Hippocampal formation (tissue), 2 donors: Measurements from ENCODE around the gene LRCH1.

Source experiments
- DNase-seq, 2 donors: peaks; one replicate each; lab custom pipeline; 2025; lab: John Stamatoyannopoulos, UW

LRCH1 gene

DNA sequence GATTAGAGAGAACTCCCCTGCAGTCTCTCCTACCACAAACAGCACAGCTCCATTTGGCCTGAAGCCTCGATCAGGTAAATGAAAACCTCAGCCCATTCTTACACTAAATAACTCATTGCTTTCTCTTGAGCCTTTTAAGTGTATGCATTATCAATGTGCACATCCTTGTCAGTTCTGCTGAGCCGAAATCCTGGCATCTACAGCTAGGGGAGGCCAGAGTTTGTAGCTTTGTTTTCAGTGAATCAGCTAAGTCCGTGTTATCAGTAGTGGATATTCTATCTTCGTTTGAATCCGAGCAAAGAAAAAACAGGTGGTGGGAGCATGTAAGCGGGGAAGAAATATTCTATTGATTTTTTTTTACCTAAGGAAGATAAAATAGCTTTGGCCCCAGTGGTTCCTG, 159.6 kb downstream of the LRCH1 start:
- no peak for DNase-seq

DNA sequence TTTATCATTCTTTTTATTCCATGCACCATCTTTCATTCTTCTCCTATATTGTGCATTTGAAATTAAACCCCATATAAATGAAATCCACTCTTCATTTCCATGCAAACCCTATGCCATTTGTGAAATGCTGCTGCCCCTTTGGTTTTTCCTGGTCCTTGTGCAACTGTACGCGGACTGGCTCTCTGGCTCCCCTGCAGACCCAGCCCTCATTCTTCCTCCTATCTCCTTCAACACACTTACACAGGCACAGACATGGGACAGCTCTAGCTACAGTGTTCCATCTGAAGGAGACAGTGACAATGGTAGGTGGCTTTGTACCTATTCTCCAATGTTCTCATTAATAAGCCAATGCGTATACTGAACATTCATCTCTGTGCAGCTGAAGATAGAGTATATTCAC, 162.4 kb downstream of the LRCH1 start:
- no peak for DNase-seq

DNA sequence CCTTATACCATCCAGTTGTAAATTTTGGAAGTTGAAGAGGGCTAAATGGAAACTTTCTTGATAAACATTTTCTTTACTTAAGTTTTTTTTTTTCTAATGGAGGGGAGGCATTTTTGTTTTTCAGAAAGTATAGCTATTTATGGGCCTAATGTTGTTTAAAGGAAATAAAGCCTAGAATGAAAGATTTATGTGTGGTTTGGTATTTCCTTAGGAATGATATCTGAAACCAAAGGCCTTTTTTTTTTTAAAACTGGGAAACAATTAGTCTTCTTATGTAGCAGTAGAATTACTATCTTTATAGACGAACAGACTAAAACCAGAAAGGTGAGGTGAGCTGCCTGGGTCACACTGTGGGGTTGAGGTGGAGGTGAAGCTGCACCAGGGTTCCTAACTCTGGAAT, 163.9 kb downstream of the LRCH1 start:
- no peak for DNase-seq

DNA sequence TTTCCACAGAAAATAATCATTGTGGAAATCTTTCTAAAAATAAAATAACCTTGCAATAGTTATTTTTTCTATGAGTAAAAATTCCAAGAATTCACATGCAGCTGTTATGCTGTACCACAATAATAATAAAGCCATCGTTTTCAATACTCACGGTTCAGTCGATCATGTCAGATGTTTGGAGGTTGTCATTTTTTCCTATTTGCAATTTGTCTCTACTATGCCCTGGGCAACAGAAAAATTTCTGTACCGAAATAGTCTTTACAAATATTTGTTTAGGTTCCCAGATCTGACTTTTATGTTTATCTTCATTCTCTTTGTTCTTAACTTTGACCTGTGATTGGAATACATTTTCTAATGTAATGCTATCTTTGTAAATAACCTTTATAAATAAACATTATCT, 164.3 kb downstream of the LRCH1 start:
- no peak for DNase-seq

DNA sequence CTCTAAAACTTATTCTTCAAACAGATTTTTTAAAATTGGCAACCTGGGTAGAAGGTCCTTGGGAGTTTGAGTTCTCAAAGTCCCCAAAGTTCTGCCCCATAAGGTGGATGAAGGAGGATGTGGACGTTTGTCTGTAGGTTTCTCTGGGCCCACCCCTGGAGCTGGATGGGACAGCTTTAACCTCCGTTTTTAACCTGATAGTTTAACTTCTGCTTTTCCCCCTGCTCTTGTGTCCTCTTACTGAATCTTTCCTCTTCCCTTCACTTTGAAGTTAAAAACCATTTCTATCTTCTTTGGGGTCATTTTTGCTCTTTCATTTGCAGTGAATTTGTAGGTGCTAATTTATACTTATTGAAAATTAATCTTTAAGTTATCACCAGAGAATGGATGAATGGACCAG, 164.9 kb downstream of the LRCH1 start:
- no peak for DNase-seq

DNA sequence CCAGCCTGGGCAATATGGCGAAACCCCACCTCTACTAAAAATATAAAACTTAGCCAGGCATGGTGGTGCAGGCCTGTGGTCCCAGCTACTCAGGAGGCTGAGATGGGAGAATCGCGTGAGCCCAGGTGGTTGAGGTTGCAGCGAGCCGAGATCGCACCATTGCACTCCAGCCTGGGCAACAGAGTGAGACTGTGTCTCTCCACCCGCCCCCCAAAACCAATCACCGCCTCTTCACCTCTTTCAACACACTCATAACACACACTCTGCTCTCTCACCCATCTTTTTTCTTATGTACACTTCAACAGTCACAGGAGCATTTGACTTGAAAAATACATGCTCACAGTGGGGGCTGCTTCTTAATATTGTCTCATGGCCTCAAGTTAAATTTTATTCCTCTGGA, 167.2 kb downstream of the LRCH1 start:
- DNase-seq = no peak

DNA sequence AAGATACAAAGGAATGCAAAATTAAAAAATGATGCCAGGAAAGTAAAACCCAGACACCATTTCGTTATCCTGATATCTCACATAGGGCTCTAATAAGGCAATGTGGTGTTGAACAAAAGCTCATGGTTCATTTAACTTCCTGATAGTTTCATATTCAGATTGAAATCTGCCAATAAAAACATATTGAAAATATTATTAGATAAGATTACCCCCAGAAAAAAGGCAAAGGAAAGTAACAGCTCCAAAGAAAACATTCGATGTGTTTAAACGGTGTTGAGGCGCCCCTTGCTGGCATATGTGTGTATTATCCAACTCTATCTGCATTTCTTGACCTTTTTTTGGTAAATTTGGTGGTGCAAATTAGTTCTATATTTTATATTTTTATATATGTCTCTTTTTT, 168.1 kb downstream of the LRCH1 start:
- DNase-seq = peak in 1 of 2 donors; percentile 58

DNA sequence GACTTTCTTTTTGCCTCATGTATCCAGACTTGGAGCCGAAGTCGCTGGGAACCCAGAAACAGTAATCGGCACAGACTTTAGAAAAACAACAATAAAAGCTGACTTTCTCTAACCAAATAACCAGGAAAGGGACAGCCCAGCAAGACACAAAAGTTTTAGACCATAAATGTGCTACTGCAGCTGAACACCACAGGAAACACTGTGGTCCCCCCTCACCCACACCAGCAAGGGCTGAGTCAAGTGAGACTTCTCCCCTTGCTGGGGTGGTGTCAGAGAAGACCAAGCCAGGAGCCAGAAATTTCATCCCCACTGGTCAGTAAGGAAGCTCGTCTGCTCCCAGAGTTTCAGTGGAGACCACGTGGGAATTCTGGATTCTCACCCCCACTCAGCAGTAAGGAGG, 173.4 kb downstream of the LRCH1 start:
- no peak for DNase-seq

DNA sequence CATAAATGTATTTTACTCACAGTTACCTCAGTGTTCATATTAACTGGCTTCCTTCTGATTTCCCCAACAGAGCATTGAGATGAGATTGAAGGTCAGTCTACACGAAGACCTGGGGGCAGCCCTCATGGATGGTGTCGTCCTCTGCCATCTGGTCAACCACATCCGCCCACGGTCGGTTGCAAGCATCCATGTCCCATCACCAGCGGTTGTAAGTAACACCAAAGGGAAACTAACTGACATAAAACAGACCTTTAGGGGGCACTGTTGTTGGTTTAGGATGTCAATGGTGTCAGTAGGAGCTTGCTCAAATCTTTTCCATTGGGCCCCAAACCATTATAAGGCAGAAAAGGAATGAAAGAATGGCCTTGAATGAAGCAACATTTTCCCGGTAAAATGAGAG, 175.8 kb downstream of the LRCH1 start:
- DNase-seq = no peak

DNA sequence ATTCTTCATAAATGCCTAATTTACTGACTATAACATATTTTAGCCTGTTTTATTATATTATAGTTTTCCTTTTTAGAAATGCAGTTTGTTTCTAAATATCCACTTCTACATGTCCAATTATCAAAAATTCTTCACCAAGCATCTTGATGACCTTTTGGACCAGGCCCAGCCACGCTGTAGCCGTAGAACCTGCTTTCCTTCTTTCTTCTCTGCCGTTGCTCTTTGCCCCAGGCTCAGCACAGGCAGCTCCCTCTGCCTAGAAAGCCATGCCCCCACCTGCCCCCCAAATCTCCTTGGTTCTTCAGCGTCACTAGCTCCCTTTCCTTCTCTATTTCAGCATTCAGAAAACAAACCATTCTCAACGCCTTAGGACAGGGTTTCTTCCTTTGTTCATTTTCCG, 178.6 kb downstream of the LRCH1 start:
- DNase-seq = no peak

DNA sequence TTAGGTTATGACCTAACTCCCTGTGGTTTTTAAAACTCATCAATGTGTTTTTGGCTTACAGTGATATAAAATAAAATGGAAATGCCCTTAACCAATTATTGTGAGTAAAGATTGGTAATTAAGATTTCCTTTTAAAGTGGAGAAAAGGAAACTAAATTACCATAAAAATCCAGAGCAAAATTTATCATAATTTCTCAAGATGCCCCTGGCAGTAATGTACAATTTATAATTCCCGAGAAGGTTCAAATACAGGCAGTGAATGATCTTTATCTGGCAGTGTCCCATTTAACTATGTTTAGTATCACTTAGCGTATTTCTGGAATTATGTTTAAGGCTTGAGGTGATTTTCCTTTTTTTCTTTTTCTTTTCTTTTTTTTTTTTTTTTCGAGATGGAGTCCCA, 182.5 kb downstream of the LRCH1 start:
- DNase-seq = no peak

DNA sequence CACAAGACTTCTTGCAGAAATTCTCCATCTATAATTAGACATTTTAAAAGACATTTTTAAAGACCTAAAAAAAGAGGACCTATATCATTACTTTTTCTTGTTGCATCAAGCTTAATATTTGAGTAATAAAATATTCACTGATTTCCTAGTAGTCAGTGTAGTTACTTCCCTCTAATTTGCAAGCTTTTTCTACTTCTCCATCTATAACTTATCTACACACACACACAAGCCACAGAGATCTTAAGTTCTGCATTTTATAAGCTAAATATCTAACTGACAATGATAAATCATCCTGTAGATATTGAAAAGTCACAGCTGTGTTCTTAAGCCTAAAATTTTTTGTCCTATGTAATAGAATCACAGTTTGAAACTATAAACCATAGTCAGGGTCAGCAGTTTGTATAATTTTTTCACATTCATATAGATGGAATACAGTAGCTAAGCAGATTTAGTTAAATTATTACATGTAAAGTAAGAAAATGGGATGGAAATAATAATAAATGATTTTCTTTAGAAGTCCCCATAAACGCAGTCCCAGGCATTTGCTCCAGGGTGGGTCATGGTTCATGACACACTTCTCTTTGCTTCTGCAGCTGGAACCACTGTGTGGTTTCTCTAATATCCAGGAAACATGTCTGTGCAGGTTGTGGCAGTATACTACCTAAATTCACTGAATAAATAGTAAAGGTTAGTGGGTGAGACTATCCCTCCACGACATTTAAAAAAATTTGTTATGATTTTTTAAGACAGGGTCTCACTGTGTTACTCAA, 183.8 kb downstream of the LRCH1 start:
- no peak for DNase-seq

DNA sequence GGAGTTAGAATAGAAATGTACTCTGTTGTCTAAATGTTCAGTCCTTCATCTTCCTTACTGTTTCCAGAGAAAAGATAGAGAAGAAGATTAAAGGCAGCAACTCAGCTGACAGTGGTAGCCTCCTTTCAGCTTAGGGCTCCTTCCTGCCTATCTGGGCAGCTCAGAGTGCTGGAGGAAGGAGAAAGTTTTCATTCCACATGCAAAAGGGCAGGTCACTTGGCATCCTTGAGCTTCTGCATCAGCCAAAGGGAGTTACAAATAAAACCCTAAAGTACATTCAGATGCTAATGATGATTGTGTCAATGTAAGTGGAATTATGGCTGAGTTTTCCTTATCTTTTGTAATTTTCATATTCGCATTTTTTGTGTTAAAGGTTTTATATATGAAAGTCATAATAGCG, 185.1 kb downstream of the LRCH1 start:
- DNase-seq = no peak

DNA sequence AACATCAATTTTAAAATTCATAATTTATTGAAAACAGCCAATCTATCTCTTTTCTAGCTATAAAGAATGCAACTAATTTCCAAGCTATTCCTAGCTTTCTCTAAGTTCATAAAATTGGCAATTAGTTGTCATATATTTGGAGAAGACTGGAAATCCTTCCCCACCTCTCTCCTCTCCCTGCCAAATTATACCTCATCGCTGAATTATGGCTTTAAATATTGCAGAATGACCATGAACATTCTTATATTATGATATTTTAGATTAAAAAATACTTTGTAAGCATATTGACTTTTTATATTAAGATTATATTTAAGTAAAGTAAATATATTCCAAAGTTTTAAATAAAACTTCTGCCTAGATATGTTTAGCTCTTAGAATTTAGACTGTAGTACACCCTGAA, 185.8 kb downstream of the LRCH1 start:
- no peak for DNase-seq

DNA sequence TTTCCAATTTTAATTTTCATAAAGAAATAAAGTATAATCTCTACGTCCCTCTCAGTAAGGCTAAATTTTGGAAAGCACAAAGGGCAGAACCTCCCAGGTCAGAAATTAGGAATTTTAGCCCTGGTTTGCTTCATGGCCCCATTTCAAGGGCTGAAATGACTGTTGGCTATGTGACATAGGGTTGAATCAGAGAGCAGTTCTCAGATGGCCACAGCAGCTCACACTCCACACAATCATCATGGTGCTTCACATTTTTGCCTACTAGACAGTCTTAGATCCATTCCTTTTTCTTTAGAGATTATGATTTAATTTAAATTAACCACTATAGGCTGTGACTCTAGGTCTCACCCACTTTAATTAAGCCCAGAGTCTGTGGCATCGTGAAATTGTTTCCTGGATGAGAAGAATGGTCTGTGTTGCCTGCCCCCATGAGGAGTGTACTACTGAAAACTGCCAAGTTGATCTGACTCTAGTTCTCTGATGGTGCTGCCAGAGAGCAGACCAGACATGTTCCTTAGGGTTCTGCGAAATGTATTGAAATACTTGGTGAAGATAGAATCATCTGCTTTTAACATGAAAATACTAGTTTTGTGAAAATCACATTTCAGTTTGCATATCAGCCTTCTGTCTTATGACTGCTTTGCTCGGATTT, 186.6 kb downstream of the LRCH1 start:
- no peak for DNase-seq

DNA sequence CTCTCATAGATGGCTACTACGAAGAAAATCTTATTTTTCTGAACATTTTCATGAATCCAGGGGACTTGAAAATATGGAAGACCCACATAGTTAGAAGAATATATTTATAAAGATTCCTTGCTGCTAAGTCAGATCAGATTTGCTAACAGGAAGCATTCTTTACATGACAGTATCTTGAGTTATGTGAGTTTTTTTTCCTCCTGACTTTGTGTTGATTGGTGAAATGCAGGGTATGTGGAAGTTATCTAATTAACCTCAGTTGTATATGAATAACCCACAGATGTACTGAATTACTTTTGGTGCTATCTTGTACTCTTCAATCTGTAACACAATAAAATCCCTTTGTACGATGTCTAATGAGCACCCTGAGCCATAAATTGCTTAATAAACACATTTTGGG, 190.2 kb downstream of the LRCH1 start:
- DNase-seq = no peak

DNA sequence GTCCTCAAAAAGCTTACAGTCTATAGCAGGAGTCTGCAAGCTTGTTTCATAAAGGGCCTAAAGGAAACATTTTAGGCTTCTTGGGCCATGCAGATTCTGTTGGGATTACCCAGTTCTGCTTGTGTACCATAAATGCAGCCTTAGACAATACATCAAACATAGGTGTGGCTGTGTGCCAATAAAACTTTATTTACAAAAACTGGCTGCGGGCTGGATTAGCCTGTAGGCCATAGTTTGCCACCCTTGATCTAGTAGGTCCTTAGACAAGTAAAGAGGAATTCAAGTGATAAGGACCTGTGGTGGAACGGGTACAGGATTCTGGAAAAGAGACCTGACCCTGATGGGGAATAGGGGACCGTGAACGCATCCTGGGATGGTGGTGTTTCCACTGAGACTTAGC, 192.1 kb downstream of the LRCH1 start:
- no peak for DNase-seq

DNA sequence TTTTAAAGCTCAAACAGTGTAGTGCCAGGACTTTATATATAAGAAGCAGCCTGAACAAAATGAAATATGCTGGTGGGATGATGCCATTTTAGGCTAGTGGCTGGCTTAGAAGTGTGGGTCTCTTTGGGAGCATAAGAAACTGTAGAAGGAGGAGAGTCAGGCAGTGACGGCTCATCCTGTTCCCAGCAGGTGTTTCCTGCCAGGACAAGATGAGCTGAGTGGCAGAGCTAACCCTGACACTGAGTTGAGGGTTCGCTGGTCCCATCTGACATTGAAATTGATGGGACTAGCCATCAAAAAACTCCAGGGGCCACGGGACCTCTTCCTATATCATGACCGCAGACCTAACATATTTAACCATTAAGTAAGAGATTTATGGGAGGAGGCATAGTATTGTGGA, 192.7 kb downstream of the LRCH1 start:
- DNase-seq = no peak

DNA sequence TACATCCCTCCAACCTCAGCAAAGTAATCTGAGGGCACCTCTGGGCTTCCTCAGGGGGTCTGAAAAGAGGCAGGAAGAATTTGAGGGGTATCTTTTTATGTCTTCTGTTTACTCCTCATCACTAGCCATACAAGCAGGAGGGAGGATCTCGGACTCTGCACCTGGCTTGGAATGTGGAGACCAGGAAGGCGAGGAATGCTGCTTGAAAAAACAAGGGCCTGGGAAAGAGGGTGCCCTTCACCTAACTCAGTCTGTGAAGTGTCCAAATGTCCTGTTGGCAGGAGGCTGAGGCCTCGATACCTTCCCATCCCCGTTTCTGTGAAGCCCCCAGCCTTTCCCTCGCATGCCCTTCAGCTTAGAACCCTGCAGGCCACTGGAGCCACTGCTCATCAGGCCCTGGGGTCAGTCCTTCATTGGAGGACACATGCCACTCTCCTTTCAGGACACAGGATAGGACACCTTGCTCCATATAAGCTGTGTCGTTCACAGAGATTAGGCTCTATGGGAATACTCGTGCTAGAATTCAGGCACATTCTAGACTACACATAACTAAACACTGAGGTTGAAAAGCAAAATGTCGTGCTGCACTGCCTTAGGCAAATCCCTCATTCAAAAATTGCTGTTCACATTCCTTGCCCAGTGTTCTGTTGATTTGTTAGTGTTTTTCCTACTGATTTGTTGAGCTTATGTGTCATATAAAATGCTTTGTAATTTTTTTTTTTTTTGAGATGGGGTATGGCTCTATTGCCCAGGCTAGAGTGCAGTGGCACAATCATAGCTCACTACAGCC, 194.3 kb downstream of the LRCH1 start:
- no peak for DNase-seq

DNA sequence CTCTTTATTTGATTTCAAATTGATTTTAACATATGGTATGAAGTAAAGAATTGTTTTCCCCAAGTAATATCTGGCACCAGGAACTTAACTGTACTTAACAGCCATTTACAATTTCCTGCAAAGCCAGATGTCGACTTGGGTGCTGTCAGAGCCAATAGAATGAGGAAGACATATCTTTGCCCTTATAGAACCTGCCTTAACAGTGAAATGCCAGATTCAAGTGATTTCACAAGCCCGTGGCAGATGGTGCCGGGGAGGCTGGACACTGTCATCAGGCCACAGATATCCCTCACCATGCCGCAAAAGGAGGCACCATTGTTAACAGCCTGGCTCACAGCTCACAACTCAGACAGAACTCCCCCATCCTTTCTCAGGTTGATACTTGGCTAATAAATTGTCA, 195.3 kb downstream of the LRCH1 start:
- DNase-seq = no peak

DNA sequence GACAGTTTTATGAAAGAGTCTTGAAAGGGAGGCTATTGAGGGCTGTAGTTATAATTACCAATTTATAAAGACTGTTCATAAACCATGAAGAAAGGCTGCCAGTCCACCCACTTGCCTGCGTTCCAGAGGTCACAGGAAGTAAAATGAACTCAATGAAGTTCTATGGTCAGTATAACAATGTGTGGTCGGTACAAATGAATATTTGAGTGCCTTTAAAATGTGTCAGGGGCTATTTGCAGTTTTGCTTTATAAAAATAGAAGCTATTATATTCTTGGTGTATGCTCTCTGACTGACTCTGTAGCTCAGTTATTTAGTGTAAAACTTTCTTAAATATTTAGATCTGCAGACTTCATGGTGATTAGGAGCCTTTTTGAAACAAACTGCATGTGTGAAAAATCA, 197.0 kb downstream of the LRCH1 start:
- no peak for DNase-seq

DNA sequence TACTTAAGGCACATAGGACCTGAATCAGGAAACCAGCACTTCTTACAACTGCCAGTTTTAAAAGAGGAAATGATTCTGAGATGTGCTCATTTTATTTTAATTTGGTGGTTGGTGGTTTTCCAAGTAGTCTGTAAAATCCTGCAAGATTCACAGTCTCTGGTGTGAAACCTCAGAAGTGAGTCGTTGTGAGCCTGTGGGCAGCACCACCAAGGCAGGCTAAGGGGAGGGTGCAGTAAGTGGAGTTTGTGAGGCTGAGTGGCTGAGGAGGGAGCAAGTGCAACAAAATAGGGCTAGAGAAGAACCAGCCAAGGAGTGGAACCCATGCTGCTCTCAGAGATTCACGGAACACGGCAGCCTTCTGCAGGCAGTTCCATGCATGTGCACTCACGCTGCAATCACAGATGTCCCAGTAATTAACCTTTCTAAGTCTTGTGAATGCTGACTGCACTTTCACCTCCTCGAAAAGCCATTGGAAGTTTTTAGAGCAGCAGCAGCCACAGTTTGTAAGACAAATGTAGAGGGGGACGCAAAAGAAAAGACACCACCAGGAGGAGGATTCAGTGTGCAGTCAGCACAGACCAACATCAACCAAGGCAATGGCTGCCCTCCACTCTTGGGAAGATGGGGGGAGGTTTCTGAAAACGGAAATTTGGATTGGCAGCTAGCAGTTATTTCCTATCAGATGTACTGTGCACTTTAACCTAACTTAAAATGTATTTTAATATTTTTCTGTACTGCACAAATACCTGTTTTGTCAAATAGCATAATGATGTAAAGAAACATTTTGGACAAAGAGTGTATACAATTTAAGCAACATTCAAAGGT, 199.1 kb downstream of the LRCH1 start:
- DNase-seq = peak in 1 of 2 donors; percentile 1
